Dermis lymphatic vessel endothelial cell (primary cell): Measurements from ENCODE around the gene HBA1. TPM values are rescaled to one million over a fixed set of nuclear protein-coding genes. Genes with fewer than 3 reads are reported as not detected.

Experiments used
- total RNA-seq: library from RNA; depleted of rRNA; stranded (reverse); fragments of >200 nt; gene quantifications from 2 replicates; pipeline ENCODE4 v1.2.1, GENCODE V29; 2014

HBA1 gene
- total RNA-seq, result not detected in 2 replicates

DNA sequence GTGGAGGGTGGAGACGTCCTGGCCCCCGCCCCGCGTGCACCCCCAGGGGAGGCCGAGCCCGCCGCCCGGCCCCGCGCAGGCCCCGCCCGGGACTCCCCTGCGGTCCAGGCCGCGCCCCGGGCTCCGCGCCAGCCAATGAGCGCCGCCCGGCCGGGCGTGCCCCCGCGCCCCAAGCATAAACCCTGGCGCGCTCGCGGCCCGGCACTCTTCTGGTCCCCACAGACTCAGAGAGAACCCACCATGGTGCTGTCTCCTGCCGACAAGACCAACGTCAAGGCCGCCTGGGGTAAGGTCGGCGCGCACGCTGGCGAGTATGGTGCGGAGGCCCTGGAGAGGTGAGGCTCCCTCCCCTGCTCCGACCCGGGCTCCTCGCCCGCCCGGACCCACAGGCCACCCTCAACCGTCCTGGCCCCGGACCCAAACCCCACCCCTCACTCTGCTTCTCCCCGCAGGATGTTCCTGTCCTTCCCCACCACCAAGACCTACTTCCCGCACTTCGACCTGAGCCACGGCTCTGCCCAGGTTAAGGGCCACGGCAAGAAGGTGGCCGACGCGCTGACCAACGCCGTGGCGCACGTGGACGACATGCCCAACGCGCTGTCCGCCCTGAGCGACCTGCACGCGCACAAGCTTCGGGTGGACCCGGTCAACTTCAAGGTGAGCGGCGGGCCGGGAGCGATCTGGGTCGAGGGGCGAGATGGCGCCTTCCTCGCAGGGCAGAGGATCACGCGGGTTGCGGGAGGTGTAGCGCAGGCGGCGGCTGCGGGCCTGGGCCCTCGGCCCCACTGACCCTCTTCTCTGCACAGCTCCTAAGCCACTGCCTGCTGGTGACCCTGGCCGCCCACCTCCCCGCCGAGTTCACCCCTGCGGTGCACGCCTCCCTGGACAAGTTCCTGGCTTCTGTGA is at the start of gene HBA1:
Gene HBA1, plus strand, starts transcription at position 204 of the 906 bp plus-strand sequence. Its CDS starts 37 bp downstream, at position 241.

DNA sequence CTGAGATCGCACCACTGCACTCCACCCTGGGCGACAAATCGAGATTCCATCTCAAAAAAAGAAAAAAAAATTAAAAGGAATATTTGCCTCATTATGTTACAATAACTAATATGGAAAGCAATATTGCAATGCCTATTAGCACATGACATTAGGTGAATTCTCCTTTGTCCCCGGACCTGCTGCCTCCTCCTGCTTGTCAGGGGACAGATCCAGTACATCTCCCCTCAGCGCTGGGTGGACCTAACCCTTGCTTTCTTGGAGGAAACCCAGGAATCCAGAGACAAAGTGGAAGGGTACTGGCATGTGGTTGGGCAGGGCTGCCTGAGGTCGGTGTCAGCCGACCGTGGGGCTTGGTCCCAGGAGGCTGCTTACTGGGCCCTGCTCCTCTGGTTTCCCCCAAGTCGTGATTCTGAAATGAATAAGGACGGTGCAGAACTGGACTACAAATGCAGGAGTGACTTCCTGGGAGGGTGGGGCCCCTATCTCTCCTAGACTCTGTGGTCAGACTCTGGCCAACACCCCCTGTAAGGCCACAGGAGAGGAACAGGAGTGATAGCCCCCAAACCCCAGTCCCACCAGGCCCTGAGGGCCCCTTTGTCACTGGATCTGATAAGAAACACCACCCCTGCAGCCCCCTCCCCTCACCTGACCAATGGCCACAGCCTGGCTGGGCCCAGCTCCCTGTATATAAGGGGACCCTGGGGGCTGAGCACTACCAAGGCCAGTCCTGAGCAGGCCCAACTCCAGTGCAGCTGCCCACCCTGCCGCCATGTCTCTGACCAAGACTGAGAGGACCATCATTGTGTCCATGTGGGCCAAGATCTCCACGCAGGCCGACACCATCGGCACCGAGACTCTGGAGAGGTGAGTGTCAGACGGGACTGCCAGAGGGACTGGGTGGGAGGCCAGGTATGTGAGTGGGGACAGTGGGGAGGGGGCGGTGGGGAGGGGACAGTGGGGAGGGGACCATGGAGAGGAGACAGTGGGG is 24.0 kb upstream of the HBA1 start, which contains the start of gene HBZ:
Gene HBZ, plus strand, starts transcription at position 504 of the 988 bp plus-strand sequence. Its CDS starts 266 bp downstream, at position 770.

DNA sequence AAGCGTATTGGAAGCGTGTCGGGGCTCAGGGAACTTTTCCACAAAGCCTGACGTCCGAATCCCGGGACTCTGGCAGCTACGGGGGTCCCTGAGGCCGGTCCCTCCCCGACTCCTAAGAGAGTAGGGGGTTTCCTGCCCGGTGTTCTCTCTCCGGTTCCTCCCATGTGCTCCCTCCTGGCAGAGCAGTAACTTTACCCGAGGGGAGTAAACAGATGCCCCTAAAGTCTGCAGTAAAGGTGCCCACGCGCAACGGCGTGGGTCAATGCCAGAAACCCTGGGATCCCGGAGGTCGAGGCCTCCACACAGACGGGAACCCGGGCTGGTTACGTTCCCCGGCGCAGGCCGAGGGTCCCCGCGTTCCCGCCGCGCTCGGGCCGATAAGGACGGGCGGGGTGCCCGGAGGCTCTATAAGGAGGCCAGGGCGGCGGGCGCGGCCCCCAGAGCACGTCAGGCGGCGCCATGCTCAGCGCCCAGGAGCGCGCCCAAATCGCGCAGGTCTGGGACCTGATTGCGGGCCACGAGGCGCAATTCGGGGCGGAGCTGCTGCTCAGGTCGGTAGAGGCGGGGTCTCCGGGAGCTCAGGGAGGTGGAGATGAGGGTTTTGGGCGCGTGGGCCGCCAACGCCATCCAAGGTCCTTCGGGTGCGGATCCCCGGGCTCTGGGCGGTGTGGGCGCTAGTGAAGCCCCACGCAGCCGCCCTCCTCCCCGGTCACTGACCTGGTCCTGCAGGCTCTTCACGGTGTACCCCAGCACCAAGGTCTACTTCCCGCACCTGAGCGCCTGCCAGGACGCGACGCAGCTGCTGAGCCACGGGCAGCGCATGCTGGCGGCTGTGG is 10.7 kb upstream of the HBA1 start, which contains the start of gene HBM:
Gene HBM, plus strand, starts transcription at position 440 of the 836 bp plus-strand sequence. Its CDS starts 20 bp downstream, at position 460.

DNA sequence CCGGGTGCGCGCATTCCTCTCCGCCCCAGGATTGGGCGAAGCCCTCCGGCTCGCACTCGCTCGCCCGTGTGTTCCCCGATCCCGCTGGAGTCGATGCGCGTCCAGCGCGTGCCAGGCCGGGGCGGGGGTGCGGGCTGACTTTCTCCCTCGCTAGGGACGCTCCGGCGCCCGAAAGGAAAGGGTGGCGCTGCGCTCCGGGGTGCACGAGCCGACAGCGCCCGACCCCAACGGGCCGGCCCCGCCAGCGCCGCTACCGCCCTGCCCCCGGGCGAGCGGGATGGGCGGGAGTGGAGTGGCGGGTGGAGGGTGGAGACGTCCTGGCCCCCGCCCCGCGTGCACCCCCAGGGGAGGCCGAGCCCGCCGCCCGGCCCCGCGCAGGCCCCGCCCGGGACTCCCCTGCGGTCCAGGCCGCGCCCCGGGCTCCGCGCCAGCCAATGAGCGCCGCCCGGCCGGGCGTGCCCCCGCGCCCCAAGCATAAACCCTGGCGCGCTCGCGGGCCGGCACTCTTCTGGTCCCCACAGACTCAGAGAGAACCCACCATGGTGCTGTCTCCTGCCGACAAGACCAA is 4.0 kb upstream of the HBA1 start, which contains the start of gene HBA2:
Gene HBA2, plus strand, starts transcription at position 503 of the 568 bp plus-strand sequence. Its CDS starts 37 bp downstream, at position 540.

DNA sequence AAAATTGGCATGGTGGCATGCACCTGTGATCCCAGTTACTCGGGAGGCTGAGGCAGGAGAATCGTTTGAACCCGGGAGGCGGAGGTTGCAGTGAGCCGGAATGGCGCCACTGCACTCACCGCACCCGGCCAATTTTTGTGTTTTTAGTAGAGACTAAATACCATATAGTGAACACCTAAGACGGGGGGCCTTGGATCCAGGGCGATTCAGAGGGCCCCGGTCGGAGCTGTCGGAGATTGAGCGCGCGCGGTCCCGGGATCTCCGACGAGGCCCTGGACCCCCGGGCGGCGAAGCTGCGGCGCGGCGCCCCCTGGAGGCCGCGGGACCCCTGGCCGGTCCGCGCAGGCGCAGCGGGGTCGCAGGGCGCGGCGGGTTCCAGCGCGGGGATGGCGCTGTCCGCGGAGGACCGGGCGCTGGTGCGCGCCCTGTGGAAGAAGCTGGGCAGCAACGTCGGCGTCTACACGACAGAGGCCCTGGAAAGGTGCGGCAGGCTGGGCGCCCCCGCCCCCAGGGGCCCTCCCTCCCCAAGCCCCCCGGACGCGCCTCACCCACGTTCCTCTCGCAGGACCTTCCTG is 3.7 kb downstream of the HBA1 start, which contains the start of gene HBQ1:
Gene HBQ1, plus strand, starts transcription at position 359 of the 575 bp plus-strand sequence. Its CDS starts 28 bp downstream, at position 387.

Other genes starting within 250 kb of the HBA1 start
- 4.0 and 4.8 TPM in 2 replicates for gene POLR3K, start 123.1 kb upstream of the HBA1 start, total RNA-seq
- 14.0 and 17.5 TPM in 2 replicates for gene SNRNP25, start 122.9 kb upstream of the HBA1 start, total RNA-seq
- gene RHBDF1, start 104.0 kb upstream of the HBA1 start, total RNA-seq, result 9.8 and 17.0 TPM in 2 replicates
- gene MPG, start 98.5 kb upstream of the HBA1 start, total RNA-seq, result 181 and 206 TPM in 2 replicates
- 2.8 and 4.0 TPM in 2 replicates for gene NPRL3, start 38.0 kb upstream of the HBA1 start, total RNA-seq
- not detected in 2 replicates for gene HBZ, start 24.0 kb upstream of the HBA1 start, total RNA-seq
- not detected in 2 replicates for gene HBM, start 10.7 kb upstream of the HBA1 start, total RNA-seq
- not detected in 2 replicates for gene HBA2, start 3.8 kb upstream of the HBA1 start, total RNA-seq
- gene HBQ1, start 3.8 kb downstream of the HBA1 start, total RNA-seq, result 0.17 and 0.33 TPM in 2 replicates
- gene LUC7L, start 52.8 kb downstream of the HBA1 start, total RNA-seq, result 21.2 and 36.2 TPM in 2 replicates
- gene FAM234A, start 58.1 kb downstream of the HBA1 start, total RNA-seq, result 35.3 and 41.0 TPM in 2 replicates
- gene RGS11, start 99.3 kb downstream of the HBA1 start, total RNA-seq, result under 0.01 and 0.33 TPM in 2 replicates
- not detected in 2 replicates for gene ARHGDIG, start 103.9 kb downstream of the HBA1 start, total RNA-seq
- 0.09 and 0.11 TPM in 2 replicates for gene PDIA2, start 106.5 kb downstream of the HBA1 start, total RNA-seq
- 16.1 and 18.0 TPM in 2 replicates for gene AXIN1, start 176.0 kb downstream of the HBA1 start, total RNA-seq
- gene MRPL28, start 193.9 kb downstream of the HBA1 start, total RNA-seq, result 55.8 and 65.9 TPM in 2 replicates
- gene PGAP6, start 205.3 kb downstream of the HBA1 start, total RNA-seq, result 62.1 and 67.1 TPM in 2 replicates
- gene NME4, start 220.5 kb downstream of the HBA1 start, total RNA-seq, result 31.6 and 32.1 TPM in 2 replicates
- gene DECR2, start 225.2 kb downstream of the HBA1 start, total RNA-seq, result 10.2 and 13.8 TPM in 2 replicates
- gene RAB11FIP3, start 249.0 kb downstream of the HBA1 start, total RNA-seq, result 27.5 and 38.9 TPM in 2 replicates